HG03108 (cell line): ENCODE results near the gene OSBPL2.

Source experiments
- ATAC-seq: cut with Tn5 transposase; IDR thresholded peaks from one replicate; pipeline ENCODE4 v1.9.1; 2021; ENCODE audit warnings: moderate library complexity; ENCODE audit not compliant: unreplicated experiment

Gene OSBPL2

DNA sequence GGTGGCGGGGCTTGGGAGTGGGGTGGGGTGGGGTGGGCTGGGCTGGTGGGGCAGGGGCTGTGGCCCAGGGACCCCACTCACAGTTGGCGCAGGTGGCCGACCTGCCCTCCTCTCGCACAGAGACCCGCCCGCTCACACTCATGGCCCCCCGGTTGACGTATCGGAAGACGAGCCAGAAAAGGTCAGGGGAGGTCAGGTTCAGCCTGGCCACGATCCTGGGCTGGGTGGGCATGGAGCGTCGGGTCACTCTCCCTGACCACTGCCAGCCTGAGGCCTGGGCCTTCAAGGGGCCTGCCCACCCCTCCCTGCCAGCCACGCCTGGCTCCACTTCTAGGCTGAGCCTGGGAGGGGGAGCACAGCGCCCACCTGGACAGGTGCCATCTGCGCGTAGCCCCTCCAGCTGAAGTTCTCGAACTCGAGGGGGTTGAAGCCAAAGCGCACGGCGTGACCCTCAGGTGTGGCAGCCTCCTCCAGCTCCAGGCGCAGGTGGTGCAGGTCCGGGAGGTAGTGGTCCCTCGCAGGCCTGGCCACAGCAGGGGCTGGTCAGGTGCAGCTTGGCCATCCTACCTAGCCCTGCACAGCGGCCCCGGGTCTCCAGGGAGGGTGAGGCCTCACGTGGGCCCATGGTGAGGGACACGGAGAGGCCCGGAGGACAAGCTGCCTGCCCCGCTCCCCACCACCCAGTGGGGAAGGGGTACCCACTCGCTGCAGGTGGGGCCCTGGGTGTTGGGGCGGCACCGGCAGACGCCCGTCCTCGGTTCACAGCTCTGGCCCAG lies 95.7 kb downstream of the OSBPL2 start:
- no peak for ATAC-seq

DNA sequence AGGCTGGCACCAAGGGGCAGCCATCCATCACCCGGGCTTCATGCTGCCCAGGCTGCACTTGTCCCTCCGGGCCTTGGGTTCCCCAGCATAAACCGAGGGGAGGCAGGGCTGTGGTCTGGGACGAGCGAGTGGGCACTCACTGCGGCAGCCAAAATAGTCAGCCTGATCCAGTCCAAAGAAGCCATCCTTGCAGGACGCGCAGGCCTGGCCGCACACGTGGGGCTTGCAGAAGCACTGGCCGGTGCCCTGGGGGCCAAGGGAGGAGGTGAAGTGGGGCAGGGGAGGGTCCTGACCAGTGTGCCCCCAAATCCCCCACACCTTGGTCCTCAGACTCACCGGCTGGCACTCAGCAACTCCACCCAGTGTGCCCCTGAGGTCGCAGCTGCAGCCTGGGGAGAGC lies 96.6 kb downstream of the OSBPL2 start:
- no peak for ATAC-seq

DNA sequence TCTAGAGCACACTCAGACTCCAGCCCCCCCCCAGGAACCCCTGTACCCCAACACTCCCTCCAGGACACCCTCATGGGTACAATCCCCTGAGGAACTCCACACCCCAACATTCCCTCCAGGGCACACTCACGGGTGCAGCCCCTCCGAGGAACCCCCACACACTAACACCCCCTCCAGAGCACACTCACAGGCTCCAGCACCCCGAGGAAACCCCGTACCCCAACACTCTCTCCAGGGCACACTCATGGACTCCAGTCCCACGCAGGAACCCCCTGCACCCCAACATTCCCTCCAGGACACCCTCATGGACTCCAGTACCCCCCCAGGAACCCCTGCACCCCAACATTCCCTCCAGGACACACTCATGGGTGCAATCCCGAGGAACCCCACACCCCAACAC lies 97.2 kb downstream of the OSBPL2 start:
- no peak for ATAC-seq

DNA sequence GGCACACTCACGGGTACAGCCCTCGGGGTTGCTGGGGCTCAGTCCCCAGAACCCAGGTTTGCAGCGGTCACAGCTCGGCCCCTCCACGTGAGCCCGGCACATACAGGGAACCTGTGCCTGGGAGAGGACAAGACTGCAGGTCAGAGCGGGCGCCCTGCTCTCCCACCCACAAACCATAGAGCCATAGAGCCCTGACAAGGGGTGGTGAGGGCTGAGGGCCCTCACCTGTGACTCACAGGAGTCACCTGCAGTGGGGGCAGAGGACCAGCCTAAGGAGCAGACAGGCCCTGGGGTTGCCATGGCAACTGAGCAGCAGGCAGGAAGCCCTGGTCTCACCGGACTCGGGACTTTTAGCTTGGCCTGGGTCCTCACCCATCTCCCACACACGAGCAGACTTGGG lies 98.0 kb downstream of the OSBPL2 start:
- ATAC-seq, result no peak

DNA sequence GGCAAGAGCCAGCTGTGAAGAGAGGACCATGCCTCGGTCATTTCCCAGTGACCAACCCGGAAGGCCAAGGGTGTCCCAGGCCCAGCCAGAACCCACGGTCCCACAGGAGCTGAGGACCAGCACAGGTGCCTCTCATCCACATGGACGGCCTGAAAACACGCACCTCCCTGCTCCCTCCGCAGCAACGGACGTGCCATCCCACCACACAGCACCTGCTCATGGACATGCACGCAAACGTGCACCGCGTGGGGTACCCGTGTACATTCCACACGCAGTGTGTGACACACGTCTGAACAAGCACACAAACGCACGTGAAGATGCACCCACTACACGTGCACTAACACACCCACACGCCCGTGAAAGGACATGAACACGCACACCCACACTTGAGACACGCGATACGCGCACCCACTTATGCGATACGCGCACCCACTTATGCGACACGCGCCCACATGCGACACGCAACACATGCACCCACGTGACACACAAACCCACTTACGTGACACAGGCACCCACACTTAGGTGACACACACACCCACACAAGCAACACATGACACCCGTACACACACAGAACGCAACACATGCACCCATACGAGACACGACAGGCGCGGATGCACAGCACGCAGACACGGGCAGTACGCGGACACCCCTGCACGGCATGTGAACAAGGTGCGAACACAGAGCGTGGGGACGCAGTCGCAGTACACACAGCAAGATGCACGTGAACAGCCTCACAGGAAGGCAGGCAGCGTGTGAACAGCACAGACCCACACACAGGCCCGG lies 98.6 kb downstream of the OSBPL2 start:
- ATAC-seq, result no peak

DNA sequence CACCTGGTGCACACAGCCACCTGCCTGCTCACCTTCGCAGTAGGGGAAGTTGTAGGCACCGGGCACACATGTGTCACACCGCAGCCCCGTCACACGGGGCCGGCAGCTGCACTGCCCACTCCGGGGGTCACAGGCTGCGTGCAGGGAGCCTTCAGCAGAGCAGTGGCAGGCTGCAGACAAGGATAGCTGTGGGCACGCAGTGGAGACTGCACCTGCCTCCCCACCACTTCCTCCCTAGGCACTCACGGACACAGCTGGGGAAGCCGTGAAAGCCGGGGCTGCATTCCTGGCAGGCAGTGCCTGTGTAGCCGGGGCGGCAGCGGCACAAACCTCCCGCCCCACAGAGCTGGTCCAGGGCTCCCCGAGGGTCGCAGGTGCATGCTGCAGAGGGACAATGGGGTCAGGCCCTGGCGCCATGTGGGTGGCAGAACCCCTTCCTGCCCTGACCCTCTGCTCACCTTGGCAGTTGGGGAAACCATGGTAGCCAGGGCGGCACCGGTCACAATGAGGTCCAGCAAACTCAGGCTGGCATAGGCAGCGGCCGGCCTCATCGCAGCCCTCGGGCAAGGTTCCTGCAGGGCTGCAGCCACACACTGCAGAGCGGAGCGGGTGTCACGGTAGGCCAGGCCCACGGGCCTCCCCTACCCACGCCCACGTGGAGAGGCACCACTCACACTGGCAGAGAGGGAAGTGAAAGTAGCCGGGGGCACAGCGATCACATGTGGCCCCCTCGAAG lies 99.4 kb downstream of the OSBPL2 start:
- peak; percentile 34 for ATAC-seq

DNA sequence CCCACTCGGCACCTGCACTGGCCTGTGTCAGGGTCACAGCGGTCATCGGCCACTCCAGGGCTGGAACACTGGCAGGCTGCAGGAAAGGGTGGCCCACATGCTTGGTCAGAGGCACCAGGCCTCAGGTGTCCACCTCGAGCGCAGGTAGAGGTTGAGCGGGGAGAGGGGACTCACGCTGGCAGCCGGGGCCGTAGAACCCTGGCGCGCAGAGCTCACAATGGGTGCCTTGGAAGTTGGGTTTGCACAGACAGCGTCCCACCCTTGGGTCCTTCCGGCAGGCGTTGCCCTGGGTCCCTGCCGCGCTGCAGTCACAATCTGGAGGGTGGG lies 99.9 kb downstream of the OSBPL2 start:
- ATAC-seq, result no peak

DNA sequence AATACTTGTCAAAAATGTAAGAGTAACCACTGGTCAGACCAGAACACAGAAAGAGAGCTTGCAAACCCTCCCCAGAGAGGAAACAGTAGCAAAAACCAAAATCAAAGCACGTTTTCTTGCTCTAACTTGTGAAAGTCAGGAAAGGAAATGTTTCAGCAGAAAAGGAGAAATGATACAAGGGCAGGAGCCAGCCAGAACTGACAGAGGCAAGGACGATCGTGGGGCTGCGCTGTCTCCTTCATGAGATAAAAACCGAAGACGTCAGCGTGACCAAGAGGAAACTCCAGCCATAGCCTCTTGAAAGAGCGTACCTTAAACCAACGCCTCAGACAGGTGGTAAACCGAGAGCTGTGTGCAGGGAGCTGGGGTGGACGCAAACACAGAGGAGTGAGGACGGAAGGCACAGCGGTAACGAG lies 101.3 kb downstream of the OSBPL2 start:
- ATAC-seq, result peak; percentile 71

DNA sequence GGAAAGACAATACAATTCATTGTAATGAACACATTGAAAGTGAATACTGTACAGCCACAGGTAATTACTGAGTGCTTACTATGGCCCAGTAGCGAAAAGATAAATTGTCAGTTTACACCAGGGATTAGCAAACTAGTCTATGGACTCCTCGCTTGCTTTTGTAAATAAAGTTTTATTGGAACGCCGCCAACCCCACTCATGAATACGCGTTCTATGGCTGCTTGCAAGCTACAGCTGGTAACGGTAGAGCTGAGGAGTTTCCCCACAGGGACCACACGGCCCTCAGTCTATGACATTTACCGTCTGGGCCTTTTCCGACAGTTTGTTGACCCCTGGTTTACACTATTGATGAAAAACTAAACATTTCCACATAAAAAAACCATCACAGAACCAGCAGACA lies 104.6 kb downstream of the OSBPL2 start:
- no peak for ATAC-seq

DNA sequence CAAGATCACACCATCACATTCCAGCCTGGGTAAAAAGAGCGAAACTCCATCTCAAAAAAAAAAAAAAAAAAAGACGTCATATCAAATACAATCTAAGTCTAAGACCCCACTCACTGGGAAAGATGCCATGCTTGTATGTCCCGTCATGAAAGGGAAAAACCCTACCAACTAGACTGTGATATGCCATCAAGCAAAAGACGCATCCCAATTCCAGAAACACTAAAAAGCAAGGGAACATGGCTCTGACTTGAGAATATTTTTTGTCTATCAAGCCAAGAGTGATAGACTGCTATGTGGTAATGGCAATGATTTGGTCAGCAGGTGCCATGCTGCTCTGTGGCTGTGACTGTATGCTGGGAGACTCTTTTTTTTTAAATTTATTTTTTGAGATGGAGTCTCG lies 105.8 kb downstream of the OSBPL2 start:
- no peak for ATAC-seq

DNA sequence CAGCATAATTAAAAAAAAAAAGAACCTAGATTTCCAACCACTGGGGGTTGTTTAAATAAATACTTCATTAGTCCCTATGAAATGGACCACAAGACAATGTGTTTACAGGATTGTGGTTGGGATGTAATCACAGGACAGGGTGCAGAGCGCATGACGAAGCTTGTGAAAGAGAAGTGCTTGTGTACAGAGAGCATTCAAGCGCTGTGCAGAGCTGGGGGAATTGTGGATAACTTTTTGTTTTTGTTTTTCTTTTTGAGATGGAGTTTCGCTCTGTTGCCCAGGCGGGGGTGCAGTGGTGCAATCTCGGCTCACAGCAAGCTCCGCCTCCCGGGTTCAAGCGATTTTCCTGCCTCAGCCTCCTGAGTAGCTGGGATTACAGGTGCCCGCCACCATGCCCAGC lies 106.5 kb downstream of the OSBPL2 start:
- no peak for ATAC-seq
